GM23248 (cell line): Measurements from ENCODE around the gene FXR2. TPM values are rescaled to one million over a fixed set of nuclear protein-coding genes. Genes with fewer than 3 reads are reported as not detected.
A peak's percentile ranks its signal among the peaks of the same experiment; 100 is the strongest.

ENCODE experiments used
- DNase-seq: peaks from one replicate; pipeline ENCODE4 v3.0.0-alpha.2; 2015
- H2AFZ ChIP-seq: fragments of 200-600 bp; sonication (generic); 2 replicates; pipeline ENCODE4 v1.6.1; 2016; ENCODE audit warnings: antibody characterized with exemption
- H3F3A ChIP-seq: fragments of 200-600 bp; sonication (generic); 2 replicates; pipeline ENCODE4 v1.6.1; 2016; ENCODE audit warnings: mild to moderate bottlenecking, antibody characterized with exemption, mixed run types; ENCODE audit not compliant: insufficient read depth
- H3K27ac ChIP-seq: fragments of 200-600 bp; sonication (generic); 2 replicates; pipeline ENCODE4 v1.5.1; 2016; ENCODE audit warnings: mild to moderate bottlenecking
- H3K27me3 ChIP-seq: fragments of 200-600 bp; sonication (generic); replicated peaks from 2 replicates; pipeline ENCODE4 v1.6.1; 2016; ENCODE audit warnings: mild to moderate bottlenecking; ENCODE audit not compliant: insufficient read depth
- H3K36me3 ChIP-seq: fragments of 200-600 bp; sonication (generic); 2 replicates; pipeline ENCODE4 v1.6.1; 2016; ENCODE audit warnings: low read depth, mild to moderate bottlenecking
- H3K4me1 ChIP-seq: fragments of 200-600 bp; sonication (generic); 2 replicates; pipeline ENCODE4 v1.6.1; 2016; ENCODE audit warnings: mild to moderate bottlenecking; ENCODE audit not compliant: insufficient read depth
- H3K4me2 ChIP-seq: fragments of 200-600 bp; sonication (generic); one replicate; pipeline ENCODE4 v1.6.1; 2016; ENCODE audit warnings: mild to moderate bottlenecking; ENCODE audit not compliant: unreplicated experiment
- H3K4me3 ChIP-seq: fragments of 200-600 bp; sonication (generic); 2 replicates; pipeline ENCODE4 v1.5.1; 2016; ENCODE audit warnings: mild to moderate bottlenecking
- H3K79me2 ChIP-seq: fragments of 200-600 bp; sonication (generic); 2 replicates; pipeline ENCODE4 v1.6.1; 2016; ENCODE audit warnings: mild to moderate bottlenecking; ENCODE audit not compliant: insufficient read depth
- H3K9ac ChIP-seq: fragments of 200-600 bp; sonication (generic); 2 replicates; pipeline ENCODE4 v1.6.1; 2016; ENCODE audit warnings: mild to moderate bottlenecking
- H3K9me2 ChIP-seq: fragments of 200-600 bp; sonication (generic); 2 replicates; pipeline ENCODE4 v1.6.1; 2016; ENCODE audit warnings: mixed run types, mild to moderate bottlenecking, moderate library complexity; ENCODE audit not compliant: insufficient read depth
- H3K9me3 ChIP-seq: fragments of 200-600 bp; sonication (generic); one replicate; pipeline ENCODE4 v1.6.1; 2017; ENCODE audit warnings: low read depth
- H4K20me1 ChIP-seq: fragments of 200-600 bp; sonication (generic); 2 replicates; pipeline ENCODE4 v1.6.0; 2016; ENCODE audit not compliant: insufficient read depth
- EZH2 ChIP-seq: fragments of 200-600 bp; sonication (generic); IDR thresholded peaks from 2 replicates; pipeline ENCODE4 v1.6.1; 2018; ENCODE audit warnings: antibody characterized with exemption, mild to moderate bottlenecking; ENCODE audit not compliant: insufficient read depth, poor library complexity, severe bottlenecking
- EZH2phosphoT487 ChIP-seq: fragments of 200-600 bp; sonication (generic); IDR thresholded peaks from 2 replicates; pipeline ENCODE4 v1.6.1; 2018; ENCODE audit warnings: antibody characterized with exemption, moderate library complexity, mild to moderate bottlenecking, low read depth; ENCODE audit not compliant: insufficient read depth
- WGBS, 2 experiments: methylation state at CpG; one replicate each; pipeline ENCODE4 v1.1.6; 2015 to 2017; ENCODE audit warnings: low lambda C conversion rate in 2 of 2, low coverage in 1 of 2; ENCODE audit errors: missing lambda C conversion rate in 2 of 2; 5-methylcytosine and 5-hydroxymethylcytosine counted together
- in situ Hi-C: fragments of 300-500 bp; cut with MboI; formaldehyde crosslinking; loops from 2 replicates; pipeline ENCODE4 v1.15.0; 2020
- polyA plus RNA-seq: library from polyadenylated mRNA; unstranded; fragments of >200 nt; fragmentation: Nextera tagmentation; extraction: Ambion mirVana; gene quantifications from 2 replicates; pipeline ENCODE4 v1.2.1, GENCODE V29; 2016
- total RNA-seq: library from RNA; depleted of rRNA; stranded (reverse); fragments of >200 nt; shearing (Covaris generic); gene quantifications from 2 replicates; pipeline ENCODE4 v1.2.3, GENCODE V29; 2014

Gene FXR2
- total and polyA plus RNA-seq, 2 experiments from 2014 or later, result 10.9 to 57.1 TPM

DNA sequence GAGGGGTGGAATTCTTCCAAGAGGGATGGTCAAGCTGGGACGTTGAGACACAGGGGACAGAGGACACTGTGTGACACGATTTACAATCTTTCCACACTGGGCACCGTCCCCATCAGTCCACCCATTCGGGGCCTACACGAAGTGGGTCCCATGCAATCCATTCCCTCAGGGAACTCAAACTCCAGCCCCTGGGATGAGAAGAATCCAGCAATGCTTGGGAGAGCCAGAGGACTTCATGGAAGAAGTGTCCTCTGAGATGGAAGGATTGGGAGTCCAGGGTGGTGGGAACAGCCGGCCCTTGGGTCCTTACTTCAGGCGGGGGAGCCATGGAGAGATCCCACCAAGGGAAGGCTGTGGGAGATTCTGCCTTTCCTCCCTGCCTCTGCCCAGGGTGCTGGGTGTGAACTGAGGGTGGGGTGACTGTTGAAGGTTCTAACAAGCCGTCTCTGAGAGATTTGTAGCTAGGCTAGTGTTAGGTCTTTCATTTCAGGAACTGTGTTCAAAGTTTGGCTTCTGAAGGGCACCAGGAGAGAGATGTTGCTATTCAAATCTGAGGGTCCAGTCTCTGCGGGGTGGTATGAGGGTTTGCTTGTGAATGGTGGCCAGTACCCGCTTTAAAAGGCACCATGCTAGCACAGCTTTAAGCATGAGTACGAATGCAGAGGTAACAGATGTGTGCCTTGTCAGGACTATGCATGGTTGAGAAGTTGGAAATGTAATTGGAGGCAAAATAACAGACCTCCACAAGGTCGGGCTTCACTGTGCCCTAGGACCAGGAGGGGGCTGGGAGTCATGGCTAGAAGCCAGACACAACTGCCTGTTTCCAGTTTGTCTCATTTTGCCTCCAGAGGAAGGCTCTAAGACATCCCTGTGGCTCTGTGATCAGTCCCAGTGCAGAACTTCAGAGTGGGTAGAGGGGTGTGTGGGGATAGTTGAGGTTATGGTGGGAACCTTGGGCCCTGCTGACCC, 38.0 kb upstream of the FXR2 start:
- H3K4me1 ChIP-seq, result no peaks in the 10 kb centered on the region; the same call in 1 of the 2 replicates
- WGBS, 2 experiments, result 44 to 47% methylated on average over 11 to 12 of the region's 12 CpGs
- H3K4me2 ChIP-seq, result no peak overlapping the region
- no peak for DNase-seq
- H3K79me2 ChIP-seq, result no peaks in the 10 kb centered on the region
- H3K9ac ChIP-seq, result no peak overlapping the region
- peaks cover 42% of the 10 kb centered on the region for H3K27me3 ChIP-seq
- no peaks in the 10 kb centered on the region for H3K36me3 ChIP-seq
- no peak overlapping the region for H3K4me3 ChIP-seq
- in situ Hi-C loops, result no loop called here
- no peaks in the 10 kb centered on the region for H3K9me2 ChIP-seq
- no peaks in the 10 kb centered on the region for H3K9me3 ChIP-seq
- H3K27ac ChIP-seq, result no peak overlapping the region
- H2AFZ ChIP-seq, result no peak overlapping the region
- TF ChIP-seq EZH2phosphoT487, result no peak
- no peak for TF ChIP-seq EZH2
- no peaks in the 10 kb centered on the region for H4K20me1 ChIP-seq
- H3F3A ChIP-seq, result no peaks in the 10 kb centered on the region

DNA sequence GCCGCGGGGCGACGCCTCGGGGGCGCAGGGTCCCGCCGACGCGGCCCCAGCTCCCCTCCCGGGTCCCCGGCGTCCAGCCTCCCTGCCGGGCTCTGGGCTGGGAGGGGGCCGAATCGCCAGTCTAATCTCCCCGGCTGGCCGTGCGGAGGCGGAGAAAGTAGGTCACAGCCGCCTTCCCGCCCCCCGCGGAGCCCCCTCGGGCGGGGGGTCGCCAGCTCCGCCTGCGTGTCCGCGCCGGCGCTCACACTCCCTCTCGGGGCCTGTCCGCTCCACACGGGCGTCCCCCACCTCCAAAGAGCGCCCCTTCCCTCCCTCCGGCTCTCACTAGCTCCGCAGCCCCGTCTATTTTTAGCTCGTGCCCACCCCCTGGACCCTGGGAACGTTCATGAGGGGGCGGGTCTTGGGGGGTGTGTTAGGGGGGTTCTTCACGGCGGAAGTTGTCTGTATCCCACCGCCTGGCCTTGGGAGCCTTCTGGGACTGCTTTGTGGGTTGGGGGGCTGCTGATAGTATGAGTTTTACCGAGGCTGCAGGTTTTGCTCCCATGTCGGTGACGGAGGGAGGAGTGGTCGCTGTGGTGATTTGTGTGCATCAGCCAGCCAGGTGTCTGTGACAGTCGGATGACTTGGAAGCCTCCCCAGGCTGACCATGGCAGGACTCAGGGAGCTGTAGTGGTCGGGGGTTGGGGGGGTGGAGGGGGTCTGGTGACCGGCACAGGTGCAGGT, 37.1 kb upstream of the FXR2 start:
- no peak overlapping the region for H2AFZ ChIP-seq
- 12 to 13% methylated on average over 26 to 29 of the region's 54 CpGs for WGBS, 2 experiments

DNA sequence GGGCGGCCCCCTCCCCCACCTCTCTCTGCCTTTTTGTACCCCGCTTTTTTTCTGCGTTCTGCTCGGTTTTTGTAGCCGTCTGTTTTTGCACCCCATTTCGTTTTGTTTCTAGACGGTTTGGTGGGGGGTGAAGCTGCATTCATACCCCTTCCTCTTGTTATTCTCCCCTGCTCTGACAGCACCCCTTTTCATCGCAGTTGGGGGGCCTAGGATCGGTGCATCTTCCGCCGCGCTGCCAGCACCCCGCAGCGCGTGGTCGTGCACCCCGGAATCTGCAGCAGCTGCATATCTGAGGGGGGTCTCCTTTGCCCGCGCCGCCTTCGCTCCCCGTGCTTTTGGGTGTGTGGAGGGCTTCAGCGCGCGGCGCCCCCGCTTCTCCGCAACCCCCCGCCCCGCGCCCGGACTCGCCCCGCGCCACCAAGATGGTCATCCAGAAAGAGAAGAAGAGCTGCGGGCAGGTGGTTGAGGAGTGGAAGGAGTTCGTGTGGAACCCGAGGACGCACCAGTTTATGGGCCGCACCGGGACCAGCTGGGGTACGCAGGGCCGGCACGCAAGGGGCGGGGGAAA, 36.5 kb upstream of the FXR2 start:
- H3K79me2 ChIP-seq, result no peaks in the 10 kb centered on the region
- H3K4me2 ChIP-seq, result peak overlapping the region; percentile 82
- in situ Hi-C loops, result no loop called here
- H2AFZ ChIP-seq, result no peak overlapping the region
- H3K4me1 ChIP-seq, result no peaks in the 10 kb centered on the region; the same call in 1 of the 2 replicates
- no peak overlapping the region for H3K27ac ChIP-seq
- H3K9ac ChIP-seq, result no peak overlapping the region
- H3K9me3 ChIP-seq, result no peaks in the 10 kb centered on the region
- no peaks in the 10 kb centered on the region for H3K9me2 ChIP-seq
- peak; percentile 62; the same call in 1 of the 2 replicates for TF ChIP-seq EZH2phosphoT487
- peak; percentile 85 for TF ChIP-seq EZH2
- no peak for DNase-seq
- H4K20me1 ChIP-seq, result no peaks in the 10 kb centered on the region
- WGBS, 2 experiments, result 2 to 4% methylated on average over 29 to 44 of the region's 45 CpGs
- no peaks in the 10 kb centered on the region for H3K36me3 ChIP-seq
- no peaks in the 10 kb centered on the region for H3F3A ChIP-seq
- peak overlapping the region; percentile 61 for H3K4me3 ChIP-seq
- H3K27me3 ChIP-seq, result peaks cover 42% of the 10 kb centered on the region

More for the DNA sequence above, 37.1 kb upstream of the FXR2 start:
- Histone ChIP-seq H3K27me3 (peaks cover 42% of the 10 kb centered on the region), H3K9me2 (no peaks in the 10 kb centered on the region), H3K36me3 (no peaks in the 10 kb centered on the region), H3K9me3 (no peaks in the 10 kb centered on the region), H3F3A (no peaks in the 10 kb centered on the region), H3K27ac (no peak overlapping the region), H3K4me3 (no peak overlapping the region), H3K79me2 (no peaks in the 10 kb centered on the region), H3K4me2 (peak overlapping the region; percentile 82), H3K9ac (no peak overlapping the region), H3K4me1 (no peaks in the 10 kb centered on the region; the same call in 1 of the 2 replicates), H4K20me1 (no peaks in the 10 kb centered on the region)
- TF ChIP-seq EZH2phosphoT487, result no peak; the same call in 1 of the 2 replicates
- no peak for TF ChIP-seq EZH2
- no peak for DNase-seq
- in situ Hi-C loops, result no loop called here

DNA sequence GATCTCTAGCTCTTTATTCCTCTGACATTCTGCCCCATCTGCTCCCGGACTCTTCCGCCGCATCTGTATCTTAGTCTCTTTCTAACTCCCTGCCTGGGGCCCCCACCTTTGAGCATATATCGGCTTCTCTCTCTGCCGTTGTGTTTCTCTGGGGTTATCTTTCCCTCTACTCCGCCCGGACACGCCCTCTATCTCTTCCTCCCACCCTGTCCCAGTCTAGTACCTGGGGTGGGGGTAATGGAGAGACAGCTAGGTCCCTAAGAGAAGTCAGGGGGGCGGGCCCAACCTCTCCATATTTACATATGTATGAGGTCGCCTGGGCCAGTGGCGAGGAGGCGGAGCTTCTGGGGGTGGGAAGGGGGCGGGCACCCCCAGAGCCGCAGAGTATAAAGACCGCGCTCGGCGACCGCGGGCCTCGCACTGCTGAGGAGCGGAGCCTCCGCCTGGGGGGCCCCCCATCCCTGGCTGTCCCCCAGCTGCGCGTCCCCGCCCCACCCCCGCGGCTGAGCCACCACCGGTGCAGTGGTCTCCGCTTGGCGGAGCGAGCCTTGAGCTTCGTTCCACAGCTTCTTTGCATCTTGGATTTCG, 35.9 kb upstream of the FXR2 start, which contains the start of gene ATP1B2:
Gene ATP1B2, plus strand, starts transcription at position 418 of the 588 bp plus-strand sequence. CDS start 593 bp downstream, outside the sequence.
- in situ Hi-C loops, result no loop called here
- no peaks in the 10 kb centered on the region for H3K36me3 ChIP-seq
- peak within 1 kb of the TSS; percentile 61 for H3K4me3 ChIP-seq
- no peaks in the 10 kb centered on the region for H3K79me2 ChIP-seq
- no peak within 1 kb of the TSS for H3K9ac ChIP-seq
- H3K27me3 ChIP-seq, result peaks cover 42% of the 10 kb centered on the region
- peak within 1 kb of the TSS; percentile 58; the same call in 1 of the 2 replicates for H2AFZ ChIP-seq
- H3F3A ChIP-seq, result no peaks in the 10 kb centered on the region
- TF ChIP-seq EZH2, result no peak
- no peak for TF ChIP-seq EZH2phosphoT487
- WGBS, 2 experiments, result 5 to 8% methylated on average over 15 to 25 of the region's 34 CpGs
- H3K27ac ChIP-seq, result no peak within 1 kb of the TSS
- peak within 1 kb of the TSS; percentile 82 for H3K4me2 ChIP-seq
- no peaks in the 10 kb centered on the region for H3K9me3 ChIP-seq
- H4K20me1 ChIP-seq, result no peaks in the 10 kb centered on the region
- H3K4me1 ChIP-seq, result no peaks in the 10 kb centered on the region; the same call in 1 of the 2 replicates
- DNase-seq, result peak; percentile 46
- H3K9me2 ChIP-seq, result no peaks in the 10 kb centered on the region
